Lung (tissue), 16 donors: Measurements from ENCODE around the gene SEPTIN6. TPM values are rescaled to one million over a fixed set of nuclear protein-coding genes. Genes with fewer than 3 reads are reported as not detected.

ENCODE experiments used
- ATAC-seq: fragments of 200-7000 bp; cut with Tn5 transposase; one replicate; pipeline ENCODE4 v1.9.1; 2020; ENCODE audit warnings: moderate number of reproducible peaks; ENCODE audit not compliant: insufficient read depth, low FRiP score
- DNase-seq, 3 donors: peaks; one replicate each; pipeline ENCODE4 v3.0.0-alpha.2; 2013 to 2017
- H3K27ac ChIP-seq, 2 donors: one replicate each; pipeline ENCODE4 v1.5.1; 2013; ENCODE audit warnings: mild to moderate bottlenecking in 2 of 2, moderate library complexity in 2 of 2, control low read depth in 1 of 2, inconsistent platforms in 1 of 2, low read depth in 1 of 2, low read length in 1 of 2
- H3K27me3 ChIP-seq, 3 donors: one replicate each; pipeline ENCODE4 v1.5.1; 2013; ENCODE audit warnings: low read length in 2 of 3; ENCODE audit not compliant: control insufficient read depth in 3 of 3, insufficient read depth in 3 of 3
- H3K36me3 ChIP-seq, 4 donors: one replicate each; pipeline ENCODE4 v1.5.1; 2013; ENCODE audit warnings: low read length in 4 of 4, mild to moderate bottlenecking in 1 of 4, moderate library complexity in 1 of 4; ENCODE audit not compliant: control insufficient read depth in 4 of 4, insufficient read depth in 4 of 4
- H3K4me1 ChIP-seq, 5 donors: one replicate each; pipeline ENCODE4 v1.5.1; 2013; ENCODE audit warnings: low read length in 5 of 5, mild to moderate bottlenecking in 2 of 5, moderate library complexity in 1 of 5; ENCODE audit not compliant: control insufficient read depth in 5 of 5, insufficient read depth in 5 of 5
- H3K4me3 ChIP-seq: one replicate; pipeline ENCODE4 v1.5.1; 2013; ENCODE audit warnings: mild to moderate bottlenecking, control low read depth, moderate library complexity
- H3K9ac ChIP-seq, 2 donors: one replicate each; pipeline ENCODE4 v1.5.1; 2013; ENCODE audit warnings: low read length in 2 of 2, control low read depth in 1 of 2; ENCODE audit not compliant: insufficient read depth in 1 of 2
- H3K9me3 ChIP-seq, 4 donors: one replicate each; pipeline ENCODE4 v1.5.1; 2013; ENCODE audit warnings: low read length in 3 of 4, mild to moderate bottlenecking in 1 of 4, moderate library complexity in 1 of 4; ENCODE audit not compliant: control insufficient read depth in 4 of 4, insufficient read depth in 3 of 4
- WGBS, 2 donors: extraction: QIAGEN DNeasy Blood & Tissue Kit; methylation state at CpG; one replicate each; pipeline ENCODE4 v1.1.7; 2013; 5-methylcytosine and 5-hydroxymethylcytosine counted together
- long read RNA-seq, 5 donors: transcript quantifications; one replicate each; lab custom pipeline, GENCODE V29; 2026
- polyA plus RNA-seq, 2 donors: library from polyadenylated mRNA; stranded (reverse); fragments of 200-250 nt; gene quantifications; one replicate each; pipeline ENCODE4 v1.2.1, GENCODE V29; 2013
- total RNA-seq, 2 donors: library from RNA; depleted of rRNA in 1 of 2; stranded (reverse); fragments of >200 nt in 1 of 2; gene quantifications; one replicate each; pipeline ENCODE4 v1.2.1, GENCODE V29; 2014 to 2021
- TF ChIP-seq, protein P1 (sequence below): IDR thresholded peaks from 2 replicates; pipeline ENCODE4 v1.5.1; 2012; ENCODE audit warnings: mild to moderate bottlenecking; ENCODE audit errors: control extremely low read depth, extremely low read depth
- donor health status: control.
- donor health status: control.
- donor health status: Bipolar disorder and iron deficiency.
- donor health status: healthy.
- donor health status: DM: yes; HTN: yes; CAD: no.

The SEPTIN6 gene
- total RNA-seq (10 to 100 TPM; 21.7 to 25.8 TPM), polyA plus RNA-seq (10 to 100 TPM in 1 of 2 donors, 1 to 10 TPM in 1; 6.2 to 13.5 TPM)
- long read RNA-seq, donor 1, full-length matches to known transcripts: 2 of 13 reads
- long read RNA-seq, donor 1, partial matches to known transcripts: 11 of 13 reads
- long read RNA-seq, donor 1, other reads (novel, unspliced or antisense): 0 of 13 reads
- long read RNA-seq, donor 2: 0 reads
- long read RNA-seq, donor 3, partial matches to known transcripts: 0 of 2 reads
- long read RNA-seq, donor 3, other reads (novel, unspliced or antisense): 0 of 2 reads
- long read RNA-seq, donor 4, full-length matches to known transcripts: 2 of 2 reads
- long read RNA-seq, donor 4, partial matches to known transcripts: 0 of 2 reads
- long read RNA-seq, donor 4, other reads (novel, unspliced or antisense): 0 of 2 reads
- long read RNA-seq, donor 5, full-length matches to known transcripts: 9 of 14 reads
- long read RNA-seq, donor 5, partial matches to known transcripts: 5 of 14 reads
- long read RNA-seq, donor 5, other reads (novel, unspliced or antisense): 0 of 14 reads

DNA sequence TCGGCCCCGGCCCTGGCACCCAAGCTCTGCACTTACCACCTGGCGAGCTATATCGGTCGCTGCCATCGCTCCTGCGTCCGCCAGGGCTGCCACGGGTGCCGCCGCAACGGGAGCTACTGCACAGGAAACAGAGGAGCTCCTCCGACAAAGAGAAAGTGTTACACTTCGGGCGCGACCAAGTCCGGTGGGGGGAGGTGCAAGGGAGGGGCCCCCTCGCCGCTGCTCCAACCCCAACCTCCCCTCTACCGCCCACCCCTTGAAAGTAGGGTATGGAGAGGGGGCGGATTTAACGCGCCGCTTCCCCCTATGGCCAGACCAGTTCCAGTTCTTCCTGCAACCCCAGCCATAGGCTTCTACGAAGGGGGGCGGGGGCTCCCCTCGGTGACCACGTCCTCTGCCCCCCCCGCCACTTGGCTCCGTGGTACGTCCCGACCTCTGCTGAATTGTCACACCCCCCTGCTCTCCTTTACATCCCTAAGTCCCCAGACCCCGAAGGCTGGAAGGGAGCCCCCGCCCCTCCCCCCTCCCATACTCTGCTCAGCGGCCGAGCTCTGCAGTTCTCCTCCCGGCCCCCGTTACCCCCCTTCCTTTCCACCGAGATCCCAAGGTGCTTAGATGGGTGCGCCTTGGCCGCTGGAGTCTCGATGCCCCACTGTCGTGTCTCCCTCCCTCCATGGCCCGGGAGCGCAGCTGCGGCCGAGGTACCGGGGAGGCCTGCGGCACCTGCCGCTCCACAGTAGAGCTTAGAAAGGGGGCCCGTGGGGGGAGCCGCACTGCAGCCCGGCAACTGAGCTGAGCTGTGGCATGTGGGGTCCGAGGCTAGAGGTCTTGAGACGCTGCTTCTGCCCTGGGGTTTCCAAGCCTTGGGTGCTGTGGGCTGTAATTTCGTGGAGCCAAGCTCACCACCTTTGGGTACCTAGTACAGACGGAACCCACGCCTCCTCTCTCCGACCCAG, at the start of gene SEPTIN6:
SEPTIN6 (minus strand) TSS at position 129 of the 956 bp plus-strand sequence; CDS start at position 66, 63 bp downstream.
- Histone ChIP-seq H3K36me3 (no peaks in the 10 kb centered on the region), H3K9me3 (peaks cover 0 to 3% (median 0%) of the 10 kb centered on the region in 4 donors), H3K4me3 (peak within 1 kb of the TSS; percentile 71), H3K9ac (peak within 1 kb of the TSS in 1 of 2 donors; percentile 47), H3K27ac (peak within 1 kb of the TSS in 1 of 2 donors; percentile 75), H3K27me3 (no peaks in the 10 kb centered on the region), H3K4me1 (peaks cover 0 to 17% (median 0%) of the 10 kb centered on the region in 5 donors)
- DNase-seq (peak; percentile 71 to 77 (median 73)), ATAC-seq (peak; percentile 69)
- WGBS, 2 donors: 6 to 32% methylated on average over 29 to 59 of the region's 59 CpGs
- TF ChIP-seq, protein P1, sequence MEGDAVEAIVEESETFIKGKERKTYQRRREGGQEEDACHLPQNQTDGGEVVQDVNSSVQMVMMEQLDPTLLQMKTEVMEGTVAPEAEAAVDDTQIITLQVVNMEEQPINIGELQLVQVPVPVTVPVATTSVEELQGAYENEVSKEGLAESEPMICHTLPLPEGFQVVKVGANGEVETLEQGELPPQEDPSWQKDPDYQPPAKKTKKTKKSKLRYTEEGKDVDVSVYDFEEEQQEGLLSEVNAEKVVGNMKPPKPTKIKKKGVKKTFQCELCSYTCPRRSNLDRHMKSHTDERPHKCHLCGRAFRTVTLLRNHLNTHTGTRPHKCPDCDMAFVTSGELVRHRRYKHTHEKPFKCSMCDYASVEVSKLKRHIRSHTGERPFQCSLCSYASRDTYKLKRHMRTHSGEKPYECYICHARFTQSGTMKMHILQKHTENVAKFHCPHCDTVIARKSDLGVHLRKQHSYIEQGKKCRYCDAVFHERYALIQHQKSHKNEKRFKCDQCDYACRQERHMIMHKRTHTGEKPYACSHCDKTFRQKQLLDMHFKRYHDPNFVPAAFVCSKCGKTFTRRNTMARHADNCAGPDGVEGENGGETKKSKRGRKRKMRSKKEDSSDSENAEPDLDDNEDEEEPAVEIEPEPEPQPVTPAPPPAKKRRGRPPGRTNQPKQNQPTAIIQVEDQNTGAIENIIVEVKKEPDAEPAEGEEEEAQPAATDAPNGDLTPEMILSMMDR: no peak

DNA sequence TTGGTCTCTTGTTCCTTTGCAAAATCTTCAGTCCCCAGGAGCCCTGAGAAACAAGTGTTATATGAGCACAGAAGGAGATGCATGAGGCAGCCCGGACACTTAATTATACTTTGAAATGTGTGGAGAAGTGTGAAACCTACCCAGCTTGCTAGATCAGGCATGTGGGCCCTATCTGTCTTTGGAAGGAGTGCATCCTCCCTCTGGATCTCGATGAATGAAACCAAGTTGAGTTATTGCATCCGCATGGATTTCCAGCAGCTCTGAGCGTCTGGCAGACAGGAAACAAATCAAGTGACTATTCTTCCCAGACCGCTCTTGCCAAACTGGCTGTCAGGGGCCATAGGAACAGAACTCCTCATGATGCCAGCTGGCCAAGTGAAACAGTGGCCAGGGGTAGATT, 45.8 kb upstream of the SEPTIN6 start:
- no peaks in the 10 kb centered on the region for H3K4me1 ChIP-seq
- H3K9me3 ChIP-seq: no peaks in the 10 kb centered on the region
- 57 to 59% methylated on average over 5 of the region's 5 CpGs for WGBS, 2 donors
- H3K27ac ChIP-seq: no peak overlapping the region
- no peak overlapping the region for H3K4me3 ChIP-seq
- ATAC-seq (no peak), DNase-seq (no peak)
- TF ChIP-seq, protein P1: no peak
- H3K36me3 ChIP-seq: no peaks in the 10 kb centered on the region
- H3K9ac ChIP-seq: no peak overlapping the region
- no peaks in the 10 kb centered on the region for H3K27me3 ChIP-seq

DNA sequence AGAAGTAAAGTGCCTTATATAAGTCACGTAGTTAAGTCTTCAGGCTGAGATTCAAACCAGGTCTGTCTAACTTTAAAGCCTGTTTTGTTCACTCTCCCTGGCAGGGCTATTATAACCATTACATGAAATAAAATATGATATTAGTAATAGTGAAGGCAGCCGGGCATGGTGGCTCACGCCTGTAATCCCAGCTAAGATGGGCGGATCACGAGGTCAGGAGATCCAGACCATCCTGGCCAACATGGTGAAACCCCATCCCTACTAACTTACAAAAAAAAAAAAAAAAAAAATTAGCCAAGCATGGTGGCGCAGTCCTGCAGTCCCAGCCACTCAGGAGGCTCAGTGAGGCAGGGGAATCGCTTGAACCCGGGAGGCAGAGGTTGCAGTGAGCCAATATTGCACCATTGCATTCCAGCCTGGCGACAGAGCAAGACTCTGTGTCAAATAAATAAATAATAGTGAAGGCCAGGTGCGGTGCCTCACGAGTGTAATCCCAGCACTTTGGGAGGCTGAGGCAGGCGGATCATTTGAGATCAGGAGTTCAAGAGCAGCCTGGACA, 43.3 kb upstream of the SEPTIN6 start:
- 65 to 71% methylated on average over 12 of the region's 12 CpGs for WGBS, 2 donors
- Histone ChIP-seq H3K9me3 (peaks cover 0 to 2% (median 0%) of the 10 kb centered on the region in 4 donors), H3K27ac (no peak overlapping the region), H3K27me3 (no peaks in the 10 kb centered on the region), H3K4me3 (no peak overlapping the region), H3K36me3 (no peaks in the 10 kb centered on the region), H3K4me1 (no peaks in the 10 kb centered on the region), H3K9ac (no peak overlapping the region)
- DNase-seq: no peak
- ATAC-seq: no peak
- TF ChIP-seq, protein P1: no peak
